Mononuclear cell (primary cell): ENCODE results near the gene FGD6. TPM values are rescaled to one million over a fixed set of nuclear protein-coding genes. Genes with fewer than 3 reads are reported as not detected.

Source experiments
- H3K27me3 ChIP-seq: 2 replicates; pipeline ENCODE4 v1.6.0; 2011; ENCODE audit warnings: low read length, control low read depth; ENCODE audit not compliant: insufficient read depth
- H3K4me1 ChIP-seq: 2 replicates; pipeline ENCODE4 v1.5.1; 2011; ENCODE audit warnings: mild to moderate bottlenecking, low read length, control low read depth; ENCODE audit not compliant: insufficient read depth
- H3K4me3 ChIP-seq: 2 replicates; pipeline ENCODE4 v1.5.1; 2011; ENCODE audit warnings: mild to moderate bottlenecking, low read length, moderate library complexity
- H3K9me3 ChIP-seq: 2 replicates; pipeline ENCODE4 v1.5.1; 2011; ENCODE audit warnings: low read depth, mild to moderate bottlenecking, control low read depth, low read length
- total RNA-seq: library from RNA; depleted of rRNA; stranded (reverse); fragments of >200 nt; gene quantifications from one replicate; pipeline ENCODE4 v1.2.3, GENCODE V29; 2012

The FGD6 gene
- total RNA-seq, 1 donor = 5.2 TPM

DNA sequence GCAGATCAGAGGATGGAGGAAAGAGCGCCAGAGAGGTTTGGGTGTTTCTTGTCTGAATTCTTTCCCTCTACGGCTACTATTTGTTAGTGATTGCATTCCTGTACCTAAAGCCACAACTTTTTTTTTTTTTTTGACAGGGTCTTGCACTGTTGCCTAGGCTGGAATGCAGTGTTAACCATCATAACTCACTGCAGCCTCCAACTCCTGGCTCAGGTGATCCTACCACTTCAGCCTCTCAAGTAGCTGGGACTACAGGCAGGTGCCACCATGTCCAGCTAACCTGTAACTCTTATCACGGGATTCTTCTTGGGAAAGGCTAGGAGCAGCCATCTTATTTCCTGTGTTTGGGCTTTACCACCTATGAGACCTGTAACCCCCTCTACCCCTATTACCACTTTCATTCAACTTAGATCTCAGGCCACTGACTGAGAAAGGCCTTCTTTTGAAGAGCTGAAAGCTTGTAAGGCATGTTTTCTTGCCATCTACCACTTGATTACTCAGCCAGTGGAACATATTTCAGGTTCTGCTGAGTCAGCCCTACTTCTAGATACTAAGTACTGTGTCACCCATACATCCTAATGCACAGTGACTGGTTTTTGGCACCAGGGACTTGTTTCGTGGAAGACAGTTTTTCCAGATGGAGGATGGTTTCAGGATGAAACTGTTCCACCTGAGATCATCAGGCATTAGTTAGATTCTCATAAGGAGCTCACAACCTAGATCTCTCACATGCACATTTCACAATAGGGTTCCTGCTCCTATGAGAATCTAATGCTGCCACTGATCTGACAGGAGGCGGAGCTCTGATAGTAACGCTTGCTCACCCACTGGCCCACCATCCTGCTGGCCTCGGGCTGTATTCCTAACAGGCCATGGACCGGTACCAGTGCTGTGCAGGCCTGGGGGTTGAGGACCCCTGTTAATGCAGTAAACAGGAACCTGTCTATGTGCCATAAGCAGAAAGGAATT, 7.2 kb upstream of the FGD6 start:
- H3K4me1 ChIP-seq = peaks cover 6% of the 10 kb centered on the region
- H3K4me3 ChIP-seq = no peak overlapping the region
- H3K27me3 ChIP-seq = no peaks in the 10 kb centered on the region
- H3K9me3 ChIP-seq = no peaks in the 10 kb centered on the region

DNA sequence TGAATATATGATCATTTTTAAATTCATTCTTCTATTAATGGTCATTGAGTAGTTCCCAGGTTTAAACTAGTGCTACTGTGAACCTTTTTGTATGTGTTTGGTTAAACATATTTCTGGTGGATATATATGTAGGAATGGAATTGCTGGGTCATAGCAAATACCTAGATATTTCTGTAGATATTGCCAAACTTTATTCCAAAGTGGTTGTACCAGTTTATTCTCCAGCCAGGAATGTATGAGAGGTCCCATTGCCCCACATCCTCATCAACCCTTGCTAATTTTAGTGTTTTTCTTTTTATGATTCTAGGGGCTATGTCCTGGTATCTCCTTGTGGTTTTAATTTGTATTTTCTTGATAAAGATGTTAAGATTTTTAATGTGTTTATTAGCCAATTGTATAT, 3.5 kb upstream of the FGD6 start:
- Histone ChIP-seq H3K27me3 (no peaks in the 10 kb centered on the region), H3K9me3 (no peaks in the 10 kb centered on the region), H3K4me3 (no peak overlapping the region), H3K4me1 (peaks cover 13% of the 10 kb centered on the region)

DNA sequence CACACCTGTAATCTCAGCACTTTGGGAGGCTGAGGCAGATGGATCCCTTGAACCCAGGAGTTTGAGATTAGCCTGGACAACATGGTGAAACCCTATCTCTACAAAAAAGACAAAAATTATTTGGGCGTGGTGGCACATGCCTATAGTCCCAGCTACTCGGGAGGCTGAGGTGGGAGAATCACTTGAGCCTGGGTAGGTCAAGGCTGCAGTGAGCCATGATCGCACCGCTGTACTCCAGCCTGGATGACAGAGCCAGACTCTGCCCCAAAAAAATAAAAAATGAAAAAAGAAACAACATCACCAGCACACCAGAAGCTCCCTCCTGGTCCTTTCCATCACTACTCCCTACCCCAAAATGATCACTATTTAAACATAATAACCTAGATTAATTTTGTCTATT, 2.9 kb upstream of the FGD6 start:
- Histone ChIP-seq H3K4me1 (peaks cover 18% of the 10 kb centered on the region), H3K4me3 (no peak overlapping the region), H3K9me3 (no peaks in the 10 kb centered on the region), H3K27me3 (no peaks in the 10 kb centered on the region)

DNA sequence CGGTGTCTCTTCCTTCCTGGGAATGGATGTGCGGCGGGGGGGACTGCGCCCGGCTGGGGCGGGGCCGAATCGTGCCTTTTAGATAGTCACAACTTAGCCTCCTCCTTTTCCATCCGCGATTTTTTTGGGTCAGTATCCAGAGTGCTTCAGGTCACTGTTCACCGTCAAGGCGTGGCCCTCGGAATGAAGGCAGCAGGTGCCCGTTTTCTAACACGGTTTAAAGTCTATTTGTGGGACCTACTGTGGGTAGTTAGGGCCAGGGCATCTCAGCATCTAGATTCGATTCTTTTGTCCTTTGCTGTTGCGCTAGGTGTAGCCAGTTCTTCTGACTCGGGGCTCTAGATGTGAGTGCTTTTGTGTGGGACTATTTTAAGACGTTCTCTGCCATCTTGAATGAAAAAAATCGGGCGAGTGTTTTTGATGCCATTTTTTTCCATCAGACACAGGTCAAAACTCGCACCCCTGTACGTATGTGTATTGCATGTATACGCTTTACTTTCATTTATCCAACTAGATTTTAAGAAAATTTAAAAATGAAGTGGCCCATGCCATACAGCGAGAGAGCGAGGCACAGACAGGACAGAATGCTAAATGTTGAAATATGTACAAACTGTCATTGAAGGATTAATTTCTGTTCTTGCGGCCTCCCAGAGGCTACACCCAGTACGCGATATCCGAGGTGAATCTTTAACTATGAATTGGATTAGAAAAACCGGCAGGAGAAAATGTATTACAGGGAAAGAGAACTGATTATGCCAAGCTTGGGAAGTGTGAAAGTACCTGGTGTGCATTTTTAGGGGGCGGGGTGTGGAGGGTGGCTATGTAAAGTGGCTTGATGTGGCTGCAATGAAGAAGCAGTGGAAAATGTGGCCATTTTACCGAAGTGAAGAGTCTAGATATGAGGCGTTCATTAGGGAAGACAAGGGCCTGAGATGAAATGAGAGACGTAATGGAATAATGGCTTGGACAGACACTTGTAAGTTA, 1.2 kb upstream of the FGD6 start:
- Histone ChIP-seq H3K4me1 (peaks cover 18% of the 10 kb centered on the region), H3K4me3 (peak overlapping the region; percentile 92), H3K9me3 (no peaks in the 10 kb centered on the region), H3K27me3 (no peaks in the 10 kb centered on the region)

DNA sequence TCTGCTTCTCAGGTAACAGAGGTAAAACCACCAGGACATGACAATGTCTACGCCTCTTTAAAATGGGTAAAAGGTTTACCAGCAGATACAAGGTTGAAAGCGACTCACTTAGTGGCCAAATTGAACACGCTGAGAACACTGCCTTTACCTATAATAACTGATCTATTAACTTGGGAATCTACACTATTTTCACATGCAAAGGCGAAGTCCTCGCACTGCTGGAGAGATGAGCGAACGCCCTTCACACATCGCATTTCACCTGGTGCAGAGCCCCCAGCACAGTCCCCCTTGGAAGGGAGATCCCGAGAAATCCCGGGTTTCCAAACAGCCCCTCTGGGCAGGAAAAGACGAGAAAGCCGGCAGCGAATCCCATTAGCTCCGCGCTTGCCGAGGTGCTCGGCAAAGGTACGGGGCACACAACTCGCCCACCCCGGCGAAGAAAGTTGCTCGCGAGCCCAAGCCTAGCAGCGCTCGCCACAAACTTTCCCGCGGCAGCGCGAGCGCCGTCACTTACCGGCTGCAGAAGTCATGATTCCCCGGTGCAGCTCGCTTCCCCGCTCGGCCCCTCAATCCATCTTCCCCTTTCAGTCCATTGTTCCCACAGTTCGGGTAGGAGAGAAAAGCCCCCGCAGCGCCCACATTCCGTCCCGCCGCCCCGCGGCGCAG, 423 bp downstream of the FGD6 start:
- Histone ChIP-seq H3K27me3 (no peaks in the 10 kb centered on the region), H3K9me3 (no peaks in the 10 kb centered on the region), H3K4me1 (peaks cover 22% of the 10 kb centered on the region), H3K4me3 (peak overlapping the region; percentile 92)

DNA sequence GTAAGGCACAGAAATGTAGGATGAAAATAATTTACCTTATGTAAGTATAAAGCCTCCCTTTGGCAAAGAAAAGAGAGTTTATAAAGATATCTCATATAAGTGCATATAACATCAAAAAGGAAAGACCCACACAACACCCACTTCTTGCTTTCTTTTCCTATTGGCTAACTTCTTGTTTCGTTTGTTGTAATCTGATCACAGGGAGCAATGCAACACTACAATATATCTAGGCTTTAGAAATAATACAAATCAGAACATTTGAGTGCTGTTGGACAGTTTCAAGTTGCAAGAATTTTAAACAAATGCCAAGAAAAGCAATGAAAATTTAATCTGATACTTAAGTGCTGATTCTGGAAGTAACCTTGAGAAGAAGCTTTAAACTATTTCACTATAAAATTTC, 1.3 kb downstream of the FGD6 start:
- peaks cover 22% of the 10 kb centered on the region for H3K4me1 ChIP-seq
- H3K4me3 ChIP-seq = peak overlapping the region; percentile 92
- no peaks in the 10 kb centered on the region for H3K27me3 ChIP-seq
- H3K9me3 ChIP-seq = no peaks in the 10 kb centered on the region

DNA sequence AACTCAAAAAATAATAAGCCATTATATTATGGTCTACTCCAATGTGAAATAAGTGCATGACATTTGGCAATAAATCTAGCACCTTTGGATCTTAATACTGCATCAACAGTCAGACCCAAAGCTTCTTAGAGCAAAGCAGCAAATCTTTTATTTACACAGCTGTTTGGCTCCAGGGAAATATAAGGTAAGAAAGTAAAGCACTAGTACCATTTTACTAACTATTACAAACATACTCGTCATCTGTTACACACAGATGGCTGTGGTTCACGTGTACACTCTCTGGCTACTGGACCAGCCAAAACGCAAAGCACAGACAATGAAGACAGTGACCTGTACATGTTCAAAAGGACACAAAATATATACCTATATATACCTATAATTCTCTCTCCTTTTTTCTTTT, 2.8 kb downstream of the FGD6 start:
- H3K4me1 ChIP-seq = peaks cover 22% of the 10 kb centered on the region
- no peaks in the 10 kb centered on the region for H3K9me3 ChIP-seq
- H3K4me3 ChIP-seq = no peak overlapping the region
- no peaks in the 10 kb centered on the region for H3K27me3 ChIP-seq

DNA sequence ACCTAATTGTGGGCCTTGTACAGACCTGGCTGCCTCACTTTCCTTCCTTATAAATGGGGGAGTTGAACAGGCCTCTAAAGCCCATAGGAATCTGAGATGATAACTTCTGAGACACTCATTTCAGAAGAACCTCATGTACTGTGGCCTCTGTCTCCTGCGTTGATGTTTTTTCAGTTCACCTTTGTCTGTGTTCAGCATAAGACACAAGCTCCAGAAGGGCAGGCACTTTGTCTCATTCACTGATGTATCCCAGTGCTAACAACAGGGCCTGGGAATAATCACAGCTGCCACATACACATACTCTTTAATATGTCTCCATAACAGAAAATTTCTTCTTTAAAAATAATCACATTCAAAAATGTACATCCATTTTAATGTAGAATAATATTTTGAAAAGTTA, 3.3 kb downstream of the FGD6 start:
- H3K4me1 ChIP-seq = peaks cover 21% of the 10 kb centered on the region
- no peaks in the 10 kb centered on the region for H3K27me3 ChIP-seq

DNA sequence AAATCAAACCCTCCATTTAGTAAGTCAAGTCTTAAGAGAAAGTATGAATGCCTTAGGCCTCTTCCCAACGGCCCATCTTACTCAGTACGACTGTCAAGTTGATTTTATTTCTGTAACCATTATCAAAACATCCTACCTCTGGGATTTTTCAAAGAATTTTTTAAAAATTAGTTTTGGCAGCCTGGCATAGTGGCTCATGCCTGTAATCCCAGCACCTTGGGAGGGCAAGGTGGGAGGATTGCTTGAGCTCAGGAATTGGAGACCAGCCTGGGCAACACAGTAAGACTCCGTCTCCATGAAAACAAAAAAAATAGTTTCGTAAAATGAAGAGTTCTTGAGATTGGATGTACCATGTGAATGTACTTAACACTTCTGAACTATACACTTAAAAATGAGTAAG, 4.1 kb downstream of the FGD6 start:
- Histone ChIP-seq H3K9me3 (no peaks in the 10 kb centered on the region), H3K4me3 (no peak overlapping the region), H3K27me3 (no peaks in the 10 kb centered on the region), H3K4me1 (peaks cover 16% of the 10 kb centered on the region)

More for the DNA sequence above, 3.3 kb downstream of the FGD6 start:
- H3K4me3 ChIP-seq = no peak overlapping the region
- H3K9me3 ChIP-seq = no peaks in the 10 kb centered on the region

DNA sequence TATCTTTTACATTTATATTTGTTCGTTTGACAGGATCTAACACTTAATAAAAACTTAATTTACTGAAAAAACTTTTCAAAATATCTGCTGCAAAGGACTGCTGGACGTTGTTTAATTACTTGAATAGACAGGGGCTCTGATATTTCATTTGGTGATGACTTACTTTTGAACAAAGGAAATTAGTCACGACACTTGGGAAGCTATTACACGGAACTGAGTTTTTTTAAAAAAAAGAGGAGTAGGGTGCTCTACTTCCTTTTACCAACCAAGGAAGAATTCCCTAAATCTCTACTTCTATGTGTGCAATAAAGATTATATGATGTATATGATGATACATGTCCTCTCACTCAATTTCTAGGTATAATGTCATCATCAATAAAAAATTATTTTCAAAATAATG, 4.7 kb downstream of the FGD6 start:
- H3K9me3 ChIP-seq = no peaks in the 10 kb centered on the region
- no peak overlapping the region for H3K4me3 ChIP-seq
- peaks cover 16% of the 10 kb centered on the region for H3K4me1 ChIP-seq
- H3K27me3 ChIP-seq = no peaks in the 10 kb centered on the region

DNA sequence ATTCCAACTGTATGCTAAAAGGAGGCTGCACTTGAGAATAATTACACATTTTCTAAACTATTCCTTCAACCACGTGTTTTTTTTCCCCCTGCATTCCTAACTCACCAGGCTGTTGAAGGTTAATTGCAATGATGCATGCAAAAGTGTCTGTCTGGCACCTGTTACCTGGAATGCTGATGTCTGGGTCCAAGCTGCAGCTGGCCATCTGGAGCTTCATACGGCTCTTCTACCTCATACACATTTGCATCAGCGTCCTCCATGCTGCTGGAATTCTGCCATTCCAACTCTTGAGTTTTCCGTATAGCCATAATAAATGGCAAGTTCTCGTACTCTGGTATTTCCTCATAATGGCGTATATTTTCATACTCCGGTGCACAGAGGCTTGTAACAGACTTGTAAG, 8.6 kb downstream of the FGD6 start:
- Histone ChIP-seq H3K27me3 (no peaks in the 10 kb centered on the region), H3K9me3 (no peaks in the 10 kb centered on the region), H3K4me1 (peaks cover 36% of the 10 kb centered on the region), H3K4me3 (no peak overlapping the region)

DNA sequence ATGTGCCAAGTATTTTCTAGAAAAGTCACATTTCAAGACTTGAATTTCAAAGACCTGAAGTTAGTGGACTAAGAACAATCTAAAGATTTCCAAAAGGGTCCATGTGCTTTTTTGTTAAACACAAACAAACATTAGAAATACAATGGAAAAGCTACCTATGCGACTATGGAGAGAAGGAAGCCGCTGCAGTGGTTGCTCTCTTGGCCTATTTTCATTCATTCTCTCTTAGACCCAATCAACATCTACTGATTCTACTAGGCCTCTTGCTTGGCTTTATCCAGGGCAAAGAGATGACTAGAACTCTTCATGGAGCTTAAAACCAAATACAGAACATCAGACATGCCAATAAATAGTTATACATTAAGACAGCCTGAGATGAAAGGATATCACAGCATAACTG, 9.9 kb downstream of the FGD6 start:
- no peak overlapping the region for H3K4me3 ChIP-seq
- H3K27me3 ChIP-seq = no peaks in the 10 kb centered on the region
- H3K4me1 ChIP-seq = peaks cover 42% of the 10 kb centered on the region
- H3K9me3 ChIP-seq = no peaks in the 10 kb centered on the region

DNA sequence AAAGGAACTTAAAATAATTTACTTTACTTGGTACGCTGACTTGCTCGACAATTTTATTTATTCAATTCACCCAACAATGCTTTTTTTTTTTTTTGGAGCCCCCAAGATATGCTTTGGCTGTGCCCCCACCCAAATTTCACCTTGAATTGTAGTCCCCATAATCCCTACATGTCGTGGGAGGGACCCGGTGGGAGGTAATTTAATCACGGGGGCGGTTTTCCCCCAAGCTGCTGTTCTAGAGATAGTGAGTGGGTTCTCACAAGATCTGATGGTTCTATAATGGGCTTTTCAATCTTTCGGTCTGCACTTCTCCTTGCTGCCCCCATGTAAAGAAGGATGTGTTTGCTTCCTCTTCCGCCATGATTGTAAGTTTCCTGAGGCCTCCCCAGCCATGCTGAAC, 10.4 kb downstream of the FGD6 start:
- Histone ChIP-seq H3K27me3 (no peaks in the 10 kb centered on the region), H3K4me3 (no peak overlapping the region), H3K9me3 (no peaks in the 10 kb centered on the region), H3K4me1 (peaks cover 42% of the 10 kb centered on the region)

DNA sequence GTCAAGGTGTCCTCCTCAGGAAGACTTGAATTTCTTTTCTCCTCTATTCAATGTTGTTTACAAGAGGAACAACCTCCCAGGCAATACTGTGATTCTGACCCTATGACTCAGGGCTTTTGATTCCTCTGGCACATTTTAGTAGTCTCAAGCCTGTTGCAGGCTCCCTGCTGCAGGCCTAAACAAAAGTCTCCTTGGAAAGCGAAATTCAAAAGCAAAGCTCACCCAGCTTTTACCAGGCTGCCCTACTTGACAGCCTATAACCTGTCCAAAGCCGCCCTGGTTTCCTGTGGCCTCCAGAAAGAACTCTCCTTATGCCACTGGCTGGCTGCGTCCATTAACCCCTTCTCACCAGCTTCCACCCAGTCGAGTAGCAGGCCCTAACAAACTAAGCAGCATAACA, 11.6 kb downstream of the FGD6 start:
- Histone ChIP-seq H3K9me3 (no peaks in the 10 kb centered on the region), H3K4me3 (no peak overlapping the region), H3K4me1 (peaks cover 42% of the 10 kb centered on the region), H3K27me3 (no peaks in the 10 kb centered on the region)
